Adrenal gland (tissue), 12 donors: ENCODE measurements around the gene HS2ST1. TPM values are rescaled to one million over a fixed set of nuclear protein-coding genes. Genes with fewer than 3 reads are reported as not detected.

Source experiments
- DNase-seq, 7 donors: peaks; one replicate each; pipeline ENCODE4 v3.0.0-alpha.2; 2019 to 2020
- H3K27ac ChIP-seq, 5 donors: fragments of 200-600 bp; sonication (generic) in 4 of 5; 1 replicate in 3 of 5; 2 replicates in 2 of 5; pipeline versions ENCODE4 v1.5.1 to v1.8.0; 2016 to 2020; ENCODE audit warnings: mild to moderate bottlenecking in 1 of 5
- H3K27me3 ChIP-seq: fragments of 200-600 bp; 2 replicates; pipeline ENCODE4 v1.8.0; 2021
- H3K36me3 ChIP-seq, 2 donors: fragments of 200-600 bp; replicated peaks in 1 of 2; 1 replicate in 1 of 2; 2 replicates in 1 of 2; pipeline versions ENCODE4 v1.5.1 to v1.8.0; 2018 to 2022
- H3K4me1 ChIP-seq, 2 donors: fragments of 200-600 bp; replicated peaks in 1 of 2; 1 replicate in 1 of 2; 2 replicates in 1 of 2; pipeline versions ENCODE4 v1.5.1 to v1.8.0; 2018 to 2021
- H3K4me3 ChIP-seq, 4 donors: fragments of 200-600 bp; sonication (generic) in 3 of 4; one replicate each; pipeline ENCODE4 v1.5.1; 2016 to 2018
- H3K9me3 ChIP-seq, 3 donors: fragments of 200-600 bp; sonication (generic) in 1 of 3; replicated peaks in 1 of 3; 1 replicate in 2 of 3; 2 replicates in 1 of 3; pipeline versions ENCODE4 v1.5.1 to v1.8.0; 2016 to 2021
- CTCF ChIP-seq, 6 experiments: fragments of 450-650 bp in 4 of 6; fragments of 200-600 bp in 2 of 6; sonication (generic) in 1 of 6; IDR thresholded peaks; 1 replicate in 5 of 6; 2 replicates in 1 of 6; pipeline versions ENCODE4 v1.5.1 to v1.8.0; 2016 to 2021; ENCODE audit warnings: antibody characterized with exemption in 6 of 6, mild to moderate bottlenecking in 2 of 6, moderate library complexity in 1 of 6
- POLR2A ChIP-seq, 2 donors: fragments of 450-650 bp; IDR thresholded peaks; one replicate each; pipeline ENCODE4 v1.6.1; 2017; ENCODE audit warnings: antibody characterized with exemption in 2 of 2, mild to moderate bottlenecking in 2 of 2, moderate library complexity in 1 of 2
- WGBS, 4 donors: extraction: QIAGEN DNeasy Blood & Tissue Kit in 2 of 4; methylation state at CpG; one replicate each; pipeline versions ENCODE4 v1.1.5 to v1.1.7; 2013 to 2017; 5-methylcytosine and 5-hydroxymethylcytosine counted together
- intact Hi-C, 2 donors: fragments of 100-400 bp; cut with DNase I; formaldehyde crosslinking; loops; one replicate each; pipeline versions ENCODE4 v1.14.1 to v1.15.0; 2022 to 2023
- polyA plus RNA-seq, 3 donors: library from polyadenylated mRNA; stranded (reverse); fragments of 200-250 nt in 2 of 3; fragments of 350-450 nt in 1 of 3; fragmentation: Illumina TruSeq in 1 of 3; extraction: RNeasy Lipid Tissue Mini Kit (QIAGEN cat#74804) in 1 of 3; gene quantifications; one replicate each; pipeline ENCODE4 v1.2.3, GENCODE V29; 2013 to 2014
- total RNA-seq, 9 donors: library from RNA; depleted of rRNA in 4 of 9; stranded (reverse); fragments of >200 nt in 4 of 9; fragments of 120-200 nt in 1 of 9; fragmentation: NEBNext Ultra II Directional in 1 of 9; extraction: Animal tissue kit (Norgen Biotek cat#: 25700) in 1 of 9; gene quantifications; one replicate each; pipeline versions ENCODE4 v1.1.0 to v1.2.4, GENCODE V29; 2013 to 2023
- donor health status: healthy with polysubstance abuse.
- donor health status: Bipolar disorder and iron deficiency.
- donor health status: DM: yes; HTN: yes; CAD: no.
- donor health status: DM: no; HTN: no; CAD: no.
- donor health status: DM: no; HTN: no; CAD: no.
- donor health status: DM: yes; HTN: yes; CAD: no.

The HS2ST1 gene
- total and polyA plus RNA-seq, 12 donors: 11.2 to 131 (median 46.5) TPM

GRCh38 chr1:87137342-87137739 is 222.9 kb downstream of the HS2ST1 start:
- TF ChIP-seq POLR2A (IDR thresholded peaks at IDR 0.05) (no peak), CTCF (IDR thresholded peaks at IDR 0.05) (no peak)
- WGBS, 4 donors: 81 to 93% (median 88%) methylated on average over 2 of the region's 2 CpGs
- intact Hi-C loops: no loop called here
- Histone ChIP-seq H3K27me3 (no peaks in the 10 kb centered on the region), H3K4me1 (peaks cover 0 to 1% of the 10 kb centered on the region in 2 donors), H3K9me3 (no peaks in the 10 kb centered on the region), H3K4me3 (no peak overlapping the region), H3K36me3 (no peaks in the 10 kb centered on the region), H3K27ac (no peak overlapping the region)
- no peak for DNase-seq

- intact Hi-C loops: loop anchor here in 1 of 2 donors (10.0 kb wide), 1 partner anchor 804 kb away; no protein-coding TSS in a partner anchor
- no peaks in the 10 kb centered on the region for H3K9me3 ChIP-seq
- TF ChIP-seq CTCF (IDR thresholded peaks at IDR 0.05) (no peak), POLR2A (IDR thresholded peaks at IDR 0.05) (no peak)
- no peaks in the 10 kb centered on the region for H3K4me1 ChIP-seq
- no peaks in the 10 kb centered on the region for H3K27me3 ChIP-seq
- no peak overlapping the region for H3K27ac ChIP-seq
- 82 to 94% (median 92%) methylated on average over 2 of the region's 2 CpGs for whole genome bisulfite sequencing, 4 donors
- H3K36me3 ChIP-seq: no peaks in the 10 kb centered on the region
- H3K4me3 ChIP-seq: no peak overlapping the region
- DNase-seq: no peak
Measured at GRCh38 chr1:87140831-87141540, 226.6 kb downstream of the HS2ST1 start.

DNA sequence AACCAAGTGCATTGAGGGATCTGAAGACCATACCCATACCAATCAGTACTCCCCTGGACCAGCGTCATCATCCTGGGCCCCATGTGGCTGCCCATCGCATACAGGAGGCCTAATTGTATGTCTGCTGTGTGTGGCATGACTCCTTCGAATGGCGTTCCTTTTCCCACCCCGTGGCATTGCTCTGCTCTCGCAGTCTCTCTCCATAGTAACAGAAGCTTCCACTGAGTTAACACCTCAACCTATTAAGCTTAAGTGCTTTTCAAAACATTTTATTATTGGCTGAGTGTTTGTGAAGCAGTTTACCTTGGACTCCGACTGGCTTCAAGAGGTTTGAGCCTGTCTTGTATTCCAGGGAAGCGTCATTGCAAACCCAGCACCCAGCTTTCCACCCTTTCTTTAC is 227.1 kb downstream of the HS2ST1 start:
- 90 to 95% (median 94%) methylated on average over 6 to 8 of the region's 8 CpGs for WGBS, 4 donors
- no peak for TF ChIP-seq CTCF (IDR thresholded peaks at IDR 0.05)
- no peak for TF ChIP-seq POLR2A (IDR thresholded peaks at IDR 0.05)
- H3K27ac ChIP-seq: no peak overlapping the region
- H3K4me1 ChIP-seq: no peaks in the 10 kb centered on the region
- H3K27me3 ChIP-seq: no peaks in the 10 kb centered on the region
- intact Hi-C loops: loop anchor here in 1 of 2 donors (10.0 kb wide), 1 partner anchor 803 kb away; no protein-coding TSS in a partner anchor
- no peak for DNase-seq
- H3K4me3 ChIP-seq: no peak overlapping the region
- H3K36me3 ChIP-seq: no peaks in the 10 kb centered on the region
- H3K9me3 ChIP-seq: no peaks in the 10 kb centered on the region

DNA sequence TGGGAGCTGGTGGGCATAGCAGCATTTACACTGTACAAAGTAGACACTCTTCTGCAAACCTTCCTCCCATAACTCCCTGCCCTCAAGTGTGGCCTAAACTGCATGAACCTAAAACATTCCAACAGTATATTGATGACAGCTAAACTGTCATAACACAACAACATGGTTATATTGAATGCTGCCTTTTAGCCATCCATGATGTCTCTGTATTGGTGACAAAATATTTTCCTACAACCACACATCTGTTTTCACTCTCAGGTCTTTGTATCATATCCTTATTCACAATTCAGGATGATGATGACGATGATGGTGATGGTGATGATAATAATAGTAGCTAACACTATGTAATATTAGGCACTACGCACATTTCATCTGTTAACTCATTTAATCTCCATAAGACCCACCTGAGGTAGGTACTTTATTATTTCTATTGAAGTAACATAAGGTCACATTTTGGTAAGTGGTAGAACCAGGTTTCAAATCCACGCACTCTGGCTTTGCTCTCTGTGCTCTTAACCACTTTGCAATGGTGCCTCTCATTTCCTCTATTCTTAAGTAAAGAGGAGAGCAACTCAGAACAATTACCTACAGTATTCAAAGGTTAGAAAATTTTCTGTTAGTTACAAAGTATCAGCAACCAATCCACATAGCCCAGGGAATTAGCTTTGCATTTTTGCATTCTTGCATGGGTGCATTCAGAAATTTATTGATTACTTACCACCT is 229.1 kb downstream of the HS2ST1 start:
- intact Hi-C loops: loop anchor here in 1 of 2 donors (10.0 kb wide), 1 partner anchor 801 kb away; no protein-coding TSS in a partner anchor
- TF ChIP-seq POLR2A (IDR thresholded peaks at IDR 0.05) (no peak), CTCF (IDR thresholded peaks at IDR 0.05) (no peak)
- no peaks in the 10 kb centered on the region for H3K36me3 ChIP-seq
- no peaks in the 10 kb centered on the region for H3K9me3 ChIP-seq
- DNase-seq: no peak
- no peaks in the 10 kb centered on the region for H3K27me3 ChIP-seq
- H3K27ac ChIP-seq: no peak overlapping the region
- WGBS, 4 donors: 91 to 98% (median 94%) methylated on average over 3 of the region's 3 CpGs
- H3K4me3 ChIP-seq: no peak overlapping the region
- no peaks in the 10 kb centered on the region for H3K4me1 ChIP-seq
